Stimulated activated CD8-positive, alpha-beta memory T cell treated with anti-CD3 and anti-CD28 coated beads, Interleukin-4, amount 100 ng/mL, for 24 hours (primary cell): ENCODE measurements around the gene ERVK3-1.
"Not testable (repeated sequence)": the region's sequence is repeated elsewhere in the genome, so short reads cannot be mapped to it uniquely, and the experiment has no call there.

Source experiments
- DNase-seq: peaks from one replicate; pipeline ENCODE4 v3.0.0-alpha.2; 2020; ENCODE audit warnings: low read depth

Gene ERVK3-1

DNA sequence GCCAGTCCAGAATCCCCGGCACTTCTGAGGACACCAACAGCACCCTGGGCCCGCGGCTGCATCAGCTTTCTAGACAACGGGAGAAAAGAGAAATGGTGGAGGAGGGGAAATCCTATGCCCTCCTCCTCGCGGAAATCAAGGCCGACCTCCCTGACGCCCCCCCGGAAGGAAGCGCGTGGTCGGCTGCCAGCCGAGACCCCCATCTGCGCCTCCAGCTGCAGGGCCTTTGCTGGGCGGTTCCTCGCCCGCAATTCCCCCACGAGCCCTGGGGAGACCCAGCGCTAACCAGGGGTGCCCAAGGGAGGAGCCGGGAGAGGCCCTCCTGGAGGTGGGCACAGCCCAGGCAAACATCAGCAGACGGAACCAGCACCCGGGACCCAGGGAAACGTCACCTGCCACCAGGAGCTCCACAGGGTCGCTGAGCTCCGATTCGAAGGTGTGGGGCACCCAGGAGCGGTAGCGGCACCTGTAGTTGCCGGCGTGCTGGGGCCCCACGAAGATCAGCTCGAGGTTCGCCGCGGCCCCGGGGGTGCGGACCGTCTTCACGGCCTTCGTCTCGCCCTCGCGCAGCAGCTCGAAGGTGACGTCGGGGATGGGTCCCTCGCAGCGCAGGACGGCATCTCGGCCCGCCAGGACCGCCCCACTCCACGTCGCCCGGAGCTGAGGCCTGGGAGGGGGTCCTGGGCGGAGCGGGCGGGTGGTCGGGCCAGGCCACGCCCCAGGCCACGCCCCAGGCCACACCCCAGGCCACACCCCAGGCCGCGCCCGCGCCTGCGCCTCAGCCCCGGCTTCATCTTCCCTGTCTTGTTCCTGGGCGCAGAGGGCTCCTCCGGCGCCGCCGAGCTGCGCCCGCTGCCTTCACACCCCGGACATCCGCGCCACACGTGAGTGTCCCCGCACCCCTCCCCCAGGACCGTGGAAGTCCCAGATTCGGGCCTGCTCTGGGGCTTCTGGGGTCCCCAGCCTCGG lies 42.1 kb downstream of the ERVK3-1 start:
- peak; percentile 53 for DNase-seq

DNA sequence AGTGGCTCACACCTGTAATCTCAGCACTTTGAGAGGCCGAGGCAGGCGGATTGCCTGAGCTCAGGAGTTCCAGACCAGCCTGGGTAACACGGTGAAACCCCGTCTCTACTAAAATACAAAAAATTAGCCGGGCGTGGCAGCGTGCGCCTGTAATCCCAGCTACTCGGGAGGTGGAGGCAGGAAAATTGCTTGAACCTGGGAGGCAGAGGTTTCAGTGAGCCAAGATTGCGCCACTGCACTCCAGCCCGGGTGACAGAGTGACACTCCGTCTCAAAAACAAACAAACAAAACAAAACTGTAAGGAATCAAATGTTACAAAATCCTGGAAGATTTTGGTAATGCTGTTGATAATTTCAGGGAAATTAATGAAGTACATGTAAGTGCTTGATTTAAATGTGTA lies 42.9 kb downstream of the ERVK3-1 start:
- not testable (repeated sequence) for DNase-seq

GRCh38 chr19:58349590-58349989 lies 44.4 kb downstream of the ERVK3-1 start:
- DNase-seq = no peak

GRCh38 chr19:58350001-58350861 lies 45.1 kb downstream of the ERVK3-1 start:
- DNase-seq = no peak

- no peak for DNase-seq
These were observed 45.8 kb downstream of the ERVK3-1 start for GRCh38 chr19:58350871-58351557.

- DNase-seq = no peak
These were observed 46.3 kb downstream of the ERVK3-1 start for GRCh38 chr19:58351558-58351878.

DNA sequence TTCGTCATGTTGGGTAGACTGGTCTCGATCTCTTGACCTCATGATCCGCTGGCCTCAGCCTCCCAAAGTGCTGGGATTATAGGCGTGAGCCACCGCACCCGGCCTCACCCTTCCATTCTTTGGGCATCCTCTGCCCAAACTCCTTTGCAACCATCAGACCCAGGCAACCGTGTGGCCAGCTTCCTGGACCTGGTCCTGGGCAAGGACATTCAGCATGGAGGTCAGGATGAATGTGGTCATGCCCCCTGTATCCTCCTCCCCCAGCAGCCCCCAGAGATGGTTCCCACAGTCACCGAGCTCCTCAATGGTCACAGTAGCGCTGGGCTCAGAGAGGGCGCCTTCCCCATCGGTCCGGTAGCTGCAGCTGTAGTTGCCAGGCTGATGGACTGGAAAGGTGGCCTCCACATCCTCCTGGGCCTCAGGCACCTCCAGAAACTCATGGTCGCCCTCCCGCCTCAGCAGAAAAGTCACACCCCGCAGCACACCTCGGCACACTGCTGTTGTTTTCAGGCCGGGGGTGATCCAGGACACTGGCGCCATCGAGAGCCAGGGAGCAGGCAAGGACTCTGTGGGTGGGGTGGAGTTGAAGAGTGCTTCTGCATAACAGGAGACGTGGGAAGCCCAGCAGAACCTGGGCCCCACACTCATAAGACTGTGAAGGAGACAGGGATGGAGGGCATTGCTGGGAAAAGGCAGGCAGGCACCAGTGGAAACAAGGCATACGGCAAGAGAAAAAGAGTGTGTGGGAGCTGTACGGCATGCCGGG lies 47.0 kb downstream of the ERVK3-1 start:
- DNase-seq = no peak

GRCh38 chr19:58352760-58353671 lies 47.8 kb downstream of the ERVK3-1 start, which contains the start of gene A1BG:
Gene A1BG (minus strand): TSS chr19:58353492. CDS start chr19:58353437, 55 bp downstream.
- DNase-seq = no peak

DNA sequence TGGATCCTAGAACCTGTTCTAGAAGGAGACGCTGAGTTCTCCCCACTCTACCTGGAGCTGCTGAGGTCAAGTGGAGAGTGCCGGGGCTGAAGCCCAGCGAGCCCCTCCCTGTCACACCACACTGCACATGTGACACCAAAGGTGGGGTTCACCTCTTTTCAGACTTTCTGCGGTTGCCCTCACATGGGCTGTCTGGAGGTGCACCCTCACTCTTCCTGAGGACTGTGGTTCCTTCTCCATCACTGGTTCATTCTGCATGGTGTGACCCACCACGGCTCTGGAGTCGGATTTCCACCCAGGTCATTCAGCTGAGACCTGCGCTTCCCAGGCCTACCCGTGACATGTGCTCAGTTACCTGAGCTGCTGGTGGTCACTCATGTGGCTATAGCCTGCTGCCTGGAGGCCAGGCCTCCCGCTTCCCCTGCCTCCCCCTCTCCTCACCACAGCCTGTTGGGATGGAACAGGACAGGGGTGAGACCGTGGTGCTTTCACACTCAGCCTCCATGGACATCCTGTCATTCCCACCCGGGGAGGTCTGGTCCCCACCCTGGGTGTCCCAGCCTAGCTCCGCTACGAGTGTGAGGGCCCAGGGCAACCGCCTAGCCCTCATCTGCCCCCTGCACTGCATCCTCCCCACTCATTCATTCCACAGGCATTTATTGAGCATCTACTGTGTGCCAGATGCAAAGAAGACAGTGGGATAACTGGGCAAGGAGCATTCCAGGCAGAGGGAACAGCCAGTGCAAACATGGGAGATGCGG lies 48.7 kb downstream of the ERVK3-1 start:
- no peak for DNase-seq

- no peak for DNase-seq
These were observed 49.4 kb downstream of the ERVK3-1 start for GRCh38 chr19:58354478-58355030.

DNA sequence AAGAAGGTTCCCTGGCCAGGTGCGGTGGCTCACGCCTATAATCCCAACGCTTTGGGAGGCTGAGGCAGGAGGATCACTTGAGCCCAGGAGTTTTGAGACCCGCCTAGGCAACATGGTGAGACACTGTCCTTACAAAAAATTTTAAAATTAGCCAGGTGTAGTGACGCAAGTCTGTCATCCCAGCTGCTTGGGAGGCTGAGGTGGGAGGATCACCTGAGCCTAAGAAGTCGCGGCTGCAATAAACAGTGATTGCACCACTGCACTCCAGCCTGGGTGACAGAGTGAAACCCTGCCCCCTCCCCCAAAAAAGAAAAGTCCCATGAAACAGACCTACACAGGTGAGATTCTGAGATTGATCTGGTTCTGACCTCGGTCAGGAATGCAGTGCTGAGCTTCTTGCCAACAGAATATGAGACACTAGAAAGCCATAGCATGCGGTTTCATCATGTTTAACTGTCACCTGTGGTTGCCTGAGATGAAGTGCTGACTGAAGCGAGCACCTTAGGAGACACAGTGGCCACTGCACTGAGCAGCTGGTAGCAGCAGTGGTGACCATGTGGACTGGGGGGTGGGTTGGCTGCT lies 50.1 kb downstream of the ERVK3-1 start:
- DNase-seq = no peak

DNA sequence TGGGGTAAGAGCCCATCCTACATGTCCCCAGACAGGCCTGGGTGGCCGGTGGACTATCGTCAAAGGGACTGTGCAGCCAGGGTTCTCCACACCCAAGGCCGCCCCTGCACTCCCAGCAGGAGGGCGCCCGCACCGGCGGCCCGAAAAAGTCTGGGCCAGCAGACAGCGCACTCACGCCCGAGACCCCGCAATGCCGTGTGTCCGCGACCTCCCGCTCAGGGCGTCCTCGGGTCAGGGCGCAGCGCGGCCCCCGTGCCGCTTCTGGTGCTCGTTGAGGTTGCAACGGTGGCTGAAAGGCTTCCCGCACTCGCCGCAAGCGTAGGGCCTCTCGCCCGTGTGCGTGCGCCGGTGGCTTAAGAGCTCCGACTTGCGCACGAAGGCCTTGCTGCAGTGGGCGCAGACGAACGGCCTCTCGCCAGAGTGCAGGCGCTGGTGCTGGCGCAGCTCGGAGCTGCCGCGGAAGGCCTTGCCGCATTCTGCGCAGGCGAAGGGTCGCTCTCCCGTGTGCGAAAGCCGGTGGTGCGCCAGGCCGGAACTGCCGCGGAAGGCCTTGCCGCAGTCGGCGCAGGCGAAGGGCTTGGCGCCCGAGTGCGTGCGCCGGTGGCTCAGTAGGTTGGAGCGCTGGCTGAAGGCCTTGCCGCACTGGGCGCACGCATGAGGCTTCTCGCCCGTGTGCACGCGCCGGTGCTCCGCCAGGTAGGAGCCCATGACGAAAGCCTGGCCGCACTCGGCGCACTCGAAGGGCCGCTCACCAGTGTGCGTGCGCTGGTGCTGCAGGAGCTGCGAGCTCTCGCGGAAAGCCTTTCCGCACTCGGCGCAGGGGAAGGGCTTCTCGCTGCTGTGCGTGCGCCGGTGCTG lies 51.0 kb downstream of the ERVK3-1 start:
- no peak for DNase-seq

GRCh38 chr19:58356766-58357480 lies 51.7 kb downstream of the ERVK3-1 start:
- DNase-seq = no peak

DNA sequence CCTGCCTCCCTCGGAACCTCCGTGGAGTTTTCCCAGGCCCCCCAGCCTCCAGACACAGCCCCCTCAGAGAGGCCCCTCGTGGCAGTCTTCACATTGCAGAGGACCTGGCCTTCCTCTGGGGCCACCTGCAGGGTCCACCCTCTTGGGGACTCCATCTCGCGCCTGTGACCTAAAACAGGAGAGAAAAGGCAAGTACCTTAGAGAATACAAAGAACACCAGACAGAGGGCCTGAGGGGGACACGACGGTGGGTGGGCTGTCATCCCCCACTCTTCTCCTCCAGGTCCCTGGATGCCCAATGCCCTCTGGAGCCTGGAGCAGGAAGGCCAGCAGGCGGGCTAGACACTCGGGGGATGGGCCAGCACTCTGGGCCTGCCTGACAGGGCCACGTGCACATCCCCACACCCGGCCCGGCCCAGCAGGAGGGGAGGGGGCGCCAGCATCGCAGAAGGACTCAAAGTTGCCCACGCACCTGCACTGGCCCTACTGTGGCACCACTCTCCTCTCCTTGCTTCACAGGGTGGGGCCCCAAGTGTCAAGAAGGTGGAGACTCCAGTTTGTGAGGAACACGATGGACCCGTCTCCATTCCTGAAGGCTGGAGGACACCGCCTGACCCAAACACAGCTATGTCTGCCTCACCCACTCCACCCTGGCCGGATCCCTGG lies 52.4 kb downstream of the ERVK3-1 start:
- no peak for DNase-seq

DNA sequence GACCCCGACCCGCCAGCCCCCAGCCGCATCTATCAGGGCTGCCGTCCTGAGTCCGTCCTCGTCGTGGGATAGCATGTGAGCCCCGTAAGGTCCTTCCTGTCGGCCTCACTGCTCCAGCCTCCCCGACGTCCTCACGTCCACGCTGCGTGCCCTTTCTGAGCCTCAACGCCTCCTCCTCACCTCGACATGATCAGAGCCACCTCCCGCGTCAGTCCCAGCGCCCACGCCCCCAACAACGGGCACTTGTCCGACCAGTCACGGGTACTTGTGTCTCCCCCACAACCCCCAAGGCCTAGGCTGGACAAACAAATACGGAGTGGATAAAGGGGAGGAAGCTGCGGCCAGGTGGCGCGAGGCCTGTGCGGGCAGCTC lies 56.7 kb downstream of the ERVK3-1 start:
- no peak for DNase-seq

DNA sequence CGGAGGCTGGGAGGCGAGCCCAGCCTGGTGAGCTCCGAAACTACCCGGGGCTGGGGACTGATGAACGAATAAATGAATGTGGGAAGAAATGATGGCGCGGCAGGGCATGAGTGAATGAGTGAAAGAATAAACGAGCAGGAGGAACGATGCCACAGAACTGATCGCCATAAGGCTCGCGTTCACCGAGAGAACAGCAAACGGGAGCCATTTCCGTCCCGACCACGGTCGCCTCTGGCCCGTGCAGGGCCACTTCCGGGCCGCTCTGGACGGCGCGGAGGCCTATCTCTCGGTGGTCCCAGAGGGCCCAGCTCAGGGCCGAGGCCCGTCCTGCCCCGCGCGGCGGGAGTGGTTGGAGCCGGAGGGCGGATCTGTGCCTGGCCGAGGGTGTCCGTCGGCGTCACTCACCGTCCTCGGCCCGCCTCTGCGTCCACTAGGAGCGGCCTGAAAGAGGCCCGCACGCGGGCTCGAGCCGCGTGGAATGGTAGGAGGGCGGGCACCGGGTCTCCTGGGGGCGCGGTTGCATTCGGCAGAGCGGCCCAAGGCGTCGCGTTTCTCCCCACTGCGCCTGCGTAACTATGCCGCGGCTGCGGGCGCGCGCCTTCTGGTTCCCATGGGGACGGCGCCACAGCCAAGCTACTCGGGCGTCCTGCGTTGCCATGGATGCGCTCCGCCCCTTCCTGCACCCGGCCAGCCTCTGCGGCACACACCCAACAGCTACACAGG lies 57.3 kb downstream of the ERVK3-1 start, which contains the start of gene ZNF497:
ZNF497 (minus strand) TSS at position 480 of the 723 bp plus-strand sequence. CDS start 5,116 bp downstream, outside the sequence.
- peak; percentile 96 for DNase-seq
